Skeletal muscle tissue (tissue), 4 donors: ENCODE results near the gene ST6GALNAC6. TPM values are rescaled to one million over a fixed set of nuclear protein-coding genes. Genes with fewer than 3 reads are reported as not detected.
A peak's percentile ranks its signal among the peaks of the same experiment; 100 is the strongest.

Experiments used
- H3K27ac ChIP-seq: one replicate; pipeline ENCODE4 v1.7.0; 2013; ENCODE audit warnings: mild to moderate bottlenecking, low read depth, low read length, inconsistent platforms
- H3K27me3 ChIP-seq, 3 donors: one replicate each; pipeline ENCODE4 v1.7.0; 2013; ENCODE audit warnings: low read length in 3 of 3; ENCODE audit not compliant: control insufficient read depth in 3 of 3, insufficient read depth in 3 of 3
- H3K36me3 ChIP-seq, 3 donors: one replicate each; pipeline ENCODE4 v1.7.0; 2013; ENCODE audit warnings: low read length in 3 of 3; ENCODE audit not compliant: control insufficient read depth in 3 of 3, insufficient read depth in 3 of 3
- H3K4me1 ChIP-seq, 3 donors: one replicate each; pipeline ENCODE4 v1.7.0; 2013; ENCODE audit warnings: low read length in 3 of 3, mild to moderate bottlenecking in 3 of 3; ENCODE audit not compliant: control insufficient read depth in 3 of 3, insufficient read depth in 3 of 3
- H3K4me3 ChIP-seq, 3 donors: one replicate each; pipeline ENCODE4 v1.7.0; 2013; ENCODE audit warnings: low read length in 3 of 3
- H3K9ac ChIP-seq, 3 donors: one replicate each; pipeline ENCODE4 v1.7.0; 2013; ENCODE audit warnings: low read length in 3 of 3, mild to moderate bottlenecking in 3 of 3, moderate library complexity in 2 of 3, low read depth in 1 of 3
- H3K9me3 ChIP-seq, 3 donors: one replicate each; pipeline ENCODE4 v1.7.0; 2013; ENCODE audit warnings: low read length in 3 of 3; ENCODE audit not compliant: control insufficient read depth in 3 of 3
- total RNA-seq: library from RNA; depleted of rRNA; stranded (reverse); fragments of >200 nt; gene quantifications from one replicate; pipeline ENCODE4 v1.2.3, GENCODE V29; 2014
- donor health status: Osteomylitis.

ST6GALNAC6 gene
- total RNA-seq, 1 donor from 2014 or later: 33.9 TPM

GRCh38 chr9:127917603-127918002 lies 18.2 kb upstream of the ST6GALNAC6 start:
- no peaks in the 10 kb centered on the region for H3K9me3 ChIP-seq
- peaks cover 1 to 5% (median 2%) of the 10 kb centered on the region in 3 donors for H3K36me3 ChIP-seq
- H3K4me3 ChIP-seq: peak overlapping the region in 1 of 3 donors; percentile 48
- no peak overlapping the region for H3K27ac ChIP-seq
- peaks cover 0 to 4% (median 0%) of the 10 kb centered on the region in 3 donors for H3K27me3 ChIP-seq
- H3K4me1 ChIP-seq: peaks cover 26 to 54% (median 53%) of the 10 kb centered on the region in 3 donors
- no peak overlapping the region for H3K9ac ChIP-seq

GRCh38 chr9:127916720-127917581 lies 17.5 kb upstream of the ST6GALNAC6 start, which contains the start of gene ST6GALNAC4:
TSS of gene ST6GALNAC4 (minus strand) at chr9:127917041. CDS start at chr9:127916419, 622 bp downstream.
- peak within 1 kb of the TSS; percentile 57 for H3K27ac ChIP-seq
- H3K36me3 ChIP-seq: peaks cover 6 to 11% (median 8%) of the 10 kb centered on the region in 3 donors
- H3K27me3 ChIP-seq: peaks cover 0 to 4% (median 0%) of the 10 kb centered on the region in 3 donors
- H3K9me3 ChIP-seq: no peaks in the 10 kb centered on the region
- H3K4me3 ChIP-seq: peak within 1 kb of the TSS; percentile 68 to 89 (median 75)
- peaks cover 25 to 52% (median 51%) of the 10 kb centered on the region in 3 donors for H3K4me1 ChIP-seq
- H3K9ac ChIP-seq: peak within 1 kb of the TSS; percentile 76 to 85 (median 78)

GRCh38 chr9:127915801-127916719 lies 16.7 kb upstream of the ST6GALNAC6 start:
- H3K4me3 ChIP-seq: peak overlapping the region; percentile 68 to 89 (median 75)
- H3K4me1 ChIP-seq: peaks cover 17 to 46% (median 43%) of the 10 kb centered on the region in 3 donors
- H3K27me3 ChIP-seq: no peaks in the 10 kb centered on the region
- H3K36me3 ChIP-seq: peaks cover 9 to 15% (median 12%) of the 10 kb centered on the region in 3 donors
- H3K9ac ChIP-seq: peak overlapping the region; percentile 76 to 85 (median 78)
- no peaks in the 10 kb centered on the region for H3K9me3 ChIP-seq
- H3K27ac ChIP-seq: peak overlapping the region; percentile 57

- peaks cover 11 to 21% (median 17%) of the 10 kb centered on the region in 3 donors for H3K36me3 ChIP-seq
- peaks cover 20 to 47% (median 43%) of the 10 kb centered on the region in 3 donors for H3K4me1 ChIP-seq
- H3K9me3 ChIP-seq: no peaks in the 10 kb centered on the region
- no peak overlapping the region for H3K4me3 ChIP-seq
- H3K27me3 ChIP-seq: no peaks in the 10 kb centered on the region
- peak overlapping the region; percentile 57 for H3K27ac ChIP-seq
- H3K9ac ChIP-seq: no peak overlapping the region
Observed at GRCh38 chr9:127915325-127915752, 15.9 kb upstream of the ST6GALNAC6 start.

GRCh38 chr9:127913682-127914081 lies 14.3 kb upstream of the ST6GALNAC6 start:
- Histone ChIP-seq H3K4me1 (peaks cover 20 to 37% (median 34%) of the 10 kb centered on the region in 3 donors), H3K9ac (no peak overlapping the region), H3K9me3 (no peaks in the 10 kb centered on the region), H3K4me3 (no peak overlapping the region), H3K27ac (no peak overlapping the region), H3K36me3 (peaks cover 11 to 29% (median 17%) of the 10 kb centered on the region in 3 donors), H3K27me3 (no peaks in the 10 kb centered on the region)

GRCh38 chr9:127912882-127913281 lies 13.5 kb upstream of the ST6GALNAC6 start:
- H3K36me3 ChIP-seq: peaks cover 14 to 29% (median 21%) of the 10 kb centered on the region in 3 donors
- H3K4me1 ChIP-seq: peaks cover 20 to 31% (median 28%) of the 10 kb centered on the region in 3 donors
- no peaks in the 10 kb centered on the region for H3K27me3 ChIP-seq
- H3K9me3 ChIP-seq: no peaks in the 10 kb centered on the region
- H3K9ac ChIP-seq: no peak overlapping the region
- no peak overlapping the region for H3K27ac ChIP-seq
- H3K4me3 ChIP-seq: no peak overlapping the region

GRCh38 chr9:127912296-127912695 lies 12.9 kb upstream of the ST6GALNAC6 start:
- no peaks in the 10 kb centered on the region for H3K27me3 ChIP-seq
- no peak overlapping the region for H3K4me3 ChIP-seq
- H3K9ac ChIP-seq: no peak overlapping the region
- H3K4me1 ChIP-seq: peaks cover 16 to 28% (median 24%) of the 10 kb centered on the region in 3 donors
- H3K9me3 ChIP-seq: no peaks in the 10 kb centered on the region
- H3K27ac ChIP-seq: no peak overlapping the region
- H3K36me3 ChIP-seq: peaks cover 14 to 29% (median 21%) of the 10 kb centered on the region in 3 donors

GRCh38 chr9:127910613-127911205 lies 11.3 kb upstream of the ST6GALNAC6 start:
- no peak overlapping the region for H3K9ac ChIP-seq
- H3K36me3 ChIP-seq: peaks cover 14 to 29% (median 21%) of the 10 kb centered on the region in 3 donors

GRCh38 chr9:127909839-127910273 lies 10.5 kb upstream of the ST6GALNAC6 start:
- Histone ChIP-seq H3K36me3 (peaks cover 14 to 29% (median 21%) of the 10 kb centered on the region in 3 donors), H3K4me1 (peaks cover 13 to 25% (median 15%) of the 10 kb centered on the region in 3 donors), H3K9ac (no peak overlapping the region)

More at GRCh38 chr9:127910613-127911205, 11.3 kb upstream of the ST6GALNAC6 start:
- H3K27me3 ChIP-seq: no peaks in the 10 kb centered on the region
- H3K4me1 ChIP-seq: peaks cover 6 to 24% (median 14%) of the 10 kb centered on the region in 3 donors
- no peaks in the 10 kb centered on the region for H3K9me3 ChIP-seq
- H3K27ac ChIP-seq: no peak overlapping the region
- H3K4me3 ChIP-seq: no peak overlapping the region

More at GRCh38 chr9:127909839-127910273, 10.5 kb upstream of the ST6GALNAC6 start:
- H3K4me3 ChIP-seq: no peak overlapping the region
- H3K9me3 ChIP-seq: no peaks in the 10 kb centered on the region
- no peaks in the 10 kb centered on the region for H3K27me3 ChIP-seq
- H3K27ac ChIP-seq: no peak overlapping the region
